Endothelial cell of umbilical vein (primary cell): ENCODE data around the gene SRSF2. TPM values are rescaled to one million over a fixed set of nuclear protein-coding genes. Genes with fewer than 3 reads are reported as not detected.

Source experiments
- BruUV-seq: library from RNA; stranded (reverse); fragments of 400-500 nt; replicated peaks from 2 replicates; lab custom pipeline; 2021; lab: Mats Ljungman, UMichigan
- CTCF ChIA-PET: fragments of 300-600, 350-600 bp; sonication (Branson Sonifier 250); formaldehyde crosslinking; loops from one replicate; lab custom pipeline; 2021; ENCODE audit warnings: antibody characterized with exemption, inconsistent platforms; lab: Charles Lee
- POLR2A ChIA-PET: fragments of 300-600, 350-600 bp; sonication (Branson Sonifier 250); formaldehyde crosslinking; loops from one replicate; lab custom pipeline; 2021; ENCODE audit warnings: antibody characterized with exemption, inconsistent platforms; lab: Charles Lee
- DNase-seq: peaks from one replicate; pipeline ENCODE4 v3.0.0-alpha.2; 2011; ENCODE audit warnings: low read depth, low spot score
- FAIRE-seq: peaks from 2 replicates; lab custom pipeline; 2011; peaks lifted over from hg19 to GRCh38; lab: Jason Lieb, UNC
- H2AFZ ChIP-seq: 2 replicates; pipeline ENCODE4 v1.6.0; 2012; ENCODE audit warnings: low read depth, low read length, control low read depth, inconsistent platforms
- H3K27ac ChIP-seq: 2 replicates; pipeline ENCODE4 v1.5.1; 2011; ENCODE audit warnings: low read depth, mild to moderate bottlenecking, control low read depth, low read length, moderate library complexity; ENCODE audit not compliant: insufficient read depth
- H3K27me3 ChIP-seq, 2 experiments: 2 replicates each; pipeline versions ENCODE4 v1.6.0 to v1.6.1; 2011; ENCODE audit warnings: low read length in 2 of 2, mixed read lengths in 1 of 2; ENCODE audit not compliant: control insufficient read depth in 2 of 2, insufficient read depth in 2 of 2
- H3K36me3 ChIP-seq, 2 experiments: 2 replicates in 1 of 2; 3 replicates in 1 of 2; pipeline ENCODE4 v1.5.1; 2011; ENCODE audit warnings: low read length in 2 of 2, mild to moderate bottlenecking in 1 of 2, moderate library complexity in 1 of 2; ENCODE audit not compliant: control insufficient read depth in 2 of 2, insufficient read depth in 2 of 2; ENCODE audit errors: extremely low read depth in 1 of 2
- H3K4me1 ChIP-seq: 3 replicates; pipeline ENCODE4 v1.5.1; 2011; ENCODE audit warnings: mild to moderate bottlenecking, low read length; ENCODE audit not compliant: control insufficient read depth, insufficient read depth; ENCODE audit errors: extremely low read depth
- H3K4me2 ChIP-seq: 2 replicates; pipeline ENCODE4 v1.6.1; 2011; ENCODE audit warnings: low read length, control low read depth, mixed read lengths; ENCODE audit not compliant: insufficient read depth
- H3K4me3 ChIP-seq, 3 experiments: fragments of 200-600 bp in 1 of 3; sonication (generic), shearing (Covaris generic) in 1 of 3; replicated peaks in 1 of 3; 2 replicates each; pipeline ENCODE4 v1.5.1; 2011 to 2016; ENCODE audit warnings: control low read depth in 3 of 3, low read length in 3 of 3, mild to moderate bottlenecking in 2 of 3, inconsistent platforms in 1 of 3, low read depth in 1 of 3, moderate library complexity in 1 of 3; ENCODE audit not compliant: insufficient read depth in 1 of 3
- H3K79me2 ChIP-seq: 2 replicates; pipeline ENCODE4 v1.6.0; 2012; ENCODE audit warnings: low read length, inconsistent platforms; ENCODE audit not compliant: control insufficient read depth, insufficient read depth
- H3K9ac ChIP-seq: replicated peaks from 2 replicates; pipeline ENCODE3; 2011; ENCODE audit warnings: low read length, control low read depth; ENCODE audit not compliant: insufficient read depth; ENCODE audit errors: extremely low read depth
- H3K9me1 ChIP-seq: replicated peaks from 3 replicates; pipeline ENCODE4 v1.6.0; 2011; ENCODE audit warnings: mild to moderate bottlenecking, low read length; ENCODE audit not compliant: control insufficient read depth, insufficient read depth; ENCODE audit errors: extremely low read depth
- H3K9me3 ChIP-seq: replicated peaks from 2 replicates; pipeline ENCODE4 v1.5.1; 2012; ENCODE audit warnings: low read length, inconsistent platforms; ENCODE audit not compliant: control insufficient read depth, insufficient read depth
- H4K20me1 ChIP-seq: replicated peaks from 2 replicates; pipeline ENCODE3; 2011; ENCODE audit warnings: mild to moderate bottlenecking, low read length; ENCODE audit not compliant: control insufficient read depth, insufficient read depth; ENCODE audit errors: extremely low read depth
- EZH2 ChIP-seq: IDR thresholded peaks from 2 replicates; pipeline ENCODE4 v1.6.1; 2012; ENCODE audit warnings: borderline replicate concordance, low read depth, mild to moderate bottlenecking, moderate library complexity, low read length, inconsistent platforms; ENCODE audit not compliant: severe bottlenecking
- FOS ChIP-seq: IDR thresholded peaks from 2 replicates; pipeline ENCODE4 v1.6.1; 2011; ENCODE audit warnings: mild to moderate bottlenecking, low read length, moderate library complexity, borderline replicate concordance; ENCODE audit not compliant: insufficient read depth
- GATA2 ChIP-seq: IDR thresholded peaks from 2 replicates; pipeline ENCODE4 v1.7.0; 2011; ENCODE audit warnings: low read depth, mild to moderate bottlenecking, moderate library complexity, mixed read lengths, low read length; ENCODE audit not compliant: insufficient read length, insufficient read depth
- JUN ChIP-seq: IDR thresholded peaks from 2 replicates; pipeline ENCODE4 v1.6.1; 2011; ENCODE audit warnings: borderline replicate concordance, low read depth; ENCODE audit not compliant: insufficient read length, insufficient read depth
- MYC ChIP-seq: IDR thresholded peaks from one replicate; pipeline ENCODE4 v1.6.1; 2011; ENCODE audit warnings: mild to moderate bottlenecking, low read depth, low read length
- POLR2A ChIP-seq: IDR thresholded peaks from 2 replicates; pipeline ENCODE4 v1.6.1; 2012; ENCODE audit warnings: low read depth, mild to moderate bottlenecking, control low read depth, low read length
- dilution Hi-C: fragments of 300-500 bp; cut with MboI; formaldehyde crosslinking; loops from one replicate; pipeline ENCODE4 v1.15.0; 2019; ENCODE audit warnings: low sequenced_read_pairs; ENCODE audit not compliant: extremely low pct_ligation_motif_present
- intact Hi-C: fragments of 100-400 bp; cut with micrococcal nuclease; formaldehyde crosslinking; loops from one replicate; pipeline ENCODE4 v1.10.0; 2022
- polyA plus RNA-seq, 4 experiments: library from polyadenylated mRNA; depleted of rRNA in 3 of 4; stranded (reverse) in 3 of 4; unstranded in 1 of 4; fragments of >200 nt; gene quantifications; 2 replicates each; pipeline versions ENCODE4 v1.2.1 to v1.2.3, GENCODE V29; 2011 to 2012; ENCODE audit warnings: missing spikeins in 1 of 4
- total RNA-seq: library from RNA; stranded (reverse); gene quantifications from 2 replicates; pipeline ENCODE4 v1.2.3, GENCODE V29; 2021

SRSF2 gene
- total and polyA plus RNA-seq, 2 donors (not counting 3 experiments of a cell fraction or from before 2014, with no cell fraction given) = 283 to 307 TPM

GRCh38 chr17:76757256-76757655 lies 20.1 kb upstream of the SRSF2 start:
- dilution Hi-C loops = no loop called here
- POLR2A ChIA-PET = no interaction called here
- FAIRE-seq (no peak), DNase-seq (no peak)
- Histone ChIP-seq H3K4me3 (no peak overlapping the region), H3K79me2 (no peaks in the 10 kb centered on the region), H3K4me1 (no peaks in the 10 kb centered on the region), H3K4me2 (no peak overlapping the region), H2AFZ (no peak overlapping the region), H3K27ac (no peak overlapping the region), H3K27me3 (no peaks in the 10 kb centered on the region), H3K9me3 (no peaks in the 10 kb centered on the region), H3K9me1 (no peaks in the 10 kb centered on the region), H3K36me3 (no peaks in the 10 kb centered on the region), H3K9ac (no peak overlapping the region), H4K20me1 (no peaks in the 10 kb centered on the region)
- CTCF ChIA-PET = no interaction called here
- TF ChIP-seq FOS (no peak), POLR2A (no peak), MYC (no peak), EZH2 (no peak), JUN (no peak)
- intact Hi-C loops = no loop called here
- no TSS peak for BruUV-seq

DNA sequence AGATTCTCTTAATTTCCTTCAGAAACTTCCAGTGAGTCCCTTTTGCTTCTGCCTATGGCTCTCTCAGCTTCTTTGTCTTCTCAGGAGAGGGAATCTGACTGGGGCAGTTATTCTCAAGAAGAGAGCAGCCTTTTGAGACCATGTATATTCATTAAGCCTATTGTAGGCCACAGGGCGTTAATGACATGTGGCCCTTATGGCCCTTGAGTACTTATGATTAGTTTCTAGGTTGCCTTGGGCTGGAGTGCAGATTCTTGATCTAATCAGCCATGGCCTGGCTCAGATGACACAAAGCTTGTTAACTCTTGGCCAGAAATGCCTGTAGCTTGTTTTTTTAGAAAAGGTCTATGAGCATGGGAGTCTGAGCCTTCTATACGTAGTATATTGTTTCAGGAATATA lies 18.2 kb upstream of the SRSF2 start:
- no peaks in the 10 kb centered on the region for H4K20me1 ChIP-seq
- H3K79me2 ChIP-seq = no peaks in the 10 kb centered on the region
- TF ChIP-seq FOS (no peak), EZH2 (no peak), GATA2 (no peak), MYC (no peak)
- H3K27ac ChIP-seq = no peak overlapping the region
- H3K4me2 ChIP-seq = no peak overlapping the region
- CTCF ChIA-PET = interaction anchor here (1.0 to 2.0 kb wide), 3 partner anchors 17 to 301 kb away, joined by 3 to 5 read pairs (median 3); partner anchors contain the start of gene MFSD11
- dilution Hi-C loops (no loop called here), intact Hi-C loops (no loop called here)
- H3K9me1 ChIP-seq = no peaks in the 10 kb centered on the region
- no peaks in the 10 kb centered on the region for H3K9me3 ChIP-seq
- BruUV-seq = no TSS peak
- POLR2A ChIA-PET = no interaction called here
- no peak overlapping the region for H3K4me3 ChIP-seq
- H3K27me3 ChIP-seq = no peaks in the 10 kb centered on the region
- no peak overlapping the region for H2AFZ ChIP-seq
- H3K4me1 ChIP-seq = no peaks in the 10 kb centered on the region
- H3K9ac ChIP-seq = no peak overlapping the region
- H3K36me3 ChIP-seq = no peaks in the 10 kb centered on the region
- no peak for DNase-seq
- no peak for FAIRE-seq
